ENCODE data around the gene ENTPD6. TPM values are rescaled to one million over a fixed set of nuclear protein-coding genes. Genes with fewer than 3 reads are reported as not detected.

Gene ENTPD6
- total RNA-seq, 1 donor from 2014 or later, result 117 TPM

DNA sequence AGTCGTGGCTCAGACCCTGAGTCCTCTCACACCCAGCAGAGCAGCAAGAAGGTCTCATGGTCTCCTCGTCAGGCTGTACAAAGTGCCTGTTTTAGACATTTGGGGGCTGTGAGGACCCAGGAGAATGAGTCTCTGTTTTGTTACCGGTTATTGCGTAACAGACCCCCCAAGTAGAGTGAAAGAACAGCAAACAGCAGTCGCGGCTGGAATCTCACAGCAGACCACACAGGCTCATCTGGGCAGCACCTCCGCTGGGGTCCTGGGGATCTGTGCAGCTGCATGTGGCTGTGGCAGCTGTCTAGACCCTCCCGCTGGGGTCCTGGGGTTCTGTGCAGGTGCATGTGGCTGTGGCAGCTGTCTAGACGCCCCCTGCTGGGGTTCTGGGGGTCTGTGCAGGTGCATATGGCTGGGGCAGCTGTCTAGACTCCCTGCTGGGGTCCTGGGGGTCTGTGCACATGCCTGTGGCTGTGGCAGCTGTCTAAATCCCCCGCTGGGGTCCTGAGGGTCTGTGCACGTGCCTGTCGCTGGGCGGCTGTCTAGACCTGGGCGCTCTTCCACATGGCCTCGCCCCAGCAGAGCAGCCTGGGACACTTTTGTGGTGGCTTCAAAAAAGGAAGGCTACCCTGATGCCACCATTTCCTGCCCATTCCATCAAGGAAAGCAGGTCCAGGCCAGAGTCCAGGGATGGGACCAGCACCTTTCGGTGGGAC, 24.7 kb downstream of the ENTPD6 start:
- FAIRE-seq (no peak), DNase-seq (ENCODE audit: low read depth) (no peak)
- H3K4me3 ChIP-seq (ENCODE audit: low read depth, low read length), result no peak overlapping the region
- no peaks in the 10 kb centered on the region for H3K27me3 ChIP-seq (ENCODE audit: control insufficient read depth, insufficient read depth, low read length)
- TF ChIP-seq, protein P1, sequence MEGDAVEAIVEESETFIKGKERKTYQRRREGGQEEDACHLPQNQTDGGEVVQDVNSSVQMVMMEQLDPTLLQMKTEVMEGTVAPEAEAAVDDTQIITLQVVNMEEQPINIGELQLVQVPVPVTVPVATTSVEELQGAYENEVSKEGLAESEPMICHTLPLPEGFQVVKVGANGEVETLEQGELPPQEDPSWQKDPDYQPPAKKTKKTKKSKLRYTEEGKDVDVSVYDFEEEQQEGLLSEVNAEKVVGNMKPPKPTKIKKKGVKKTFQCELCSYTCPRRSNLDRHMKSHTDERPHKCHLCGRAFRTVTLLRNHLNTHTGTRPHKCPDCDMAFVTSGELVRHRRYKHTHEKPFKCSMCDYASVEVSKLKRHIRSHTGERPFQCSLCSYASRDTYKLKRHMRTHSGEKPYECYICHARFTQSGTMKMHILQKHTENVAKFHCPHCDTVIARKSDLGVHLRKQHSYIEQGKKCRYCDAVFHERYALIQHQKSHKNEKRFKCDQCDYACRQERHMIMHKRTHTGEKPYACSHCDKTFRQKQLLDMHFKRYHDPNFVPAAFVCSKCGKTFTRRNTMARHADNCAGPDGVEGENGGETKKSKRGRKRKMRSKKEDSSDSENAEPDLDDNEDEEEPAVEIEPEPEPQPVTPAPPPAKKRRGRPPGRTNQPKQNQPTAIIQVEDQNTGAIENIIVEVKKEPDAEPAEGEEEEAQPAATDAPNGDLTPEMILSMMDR (IDR thresholded peaks at IDR 0.05; ENCODE audit: insufficient read depth, low read length, severe bottlenecking), result peak; percentile 12
- peaks cover 24% of the 10 kb centered on the region for H3K36me3 ChIP-seq (ENCODE audit: control insufficient read depth, insufficient read depth, low read length)

DNA sequence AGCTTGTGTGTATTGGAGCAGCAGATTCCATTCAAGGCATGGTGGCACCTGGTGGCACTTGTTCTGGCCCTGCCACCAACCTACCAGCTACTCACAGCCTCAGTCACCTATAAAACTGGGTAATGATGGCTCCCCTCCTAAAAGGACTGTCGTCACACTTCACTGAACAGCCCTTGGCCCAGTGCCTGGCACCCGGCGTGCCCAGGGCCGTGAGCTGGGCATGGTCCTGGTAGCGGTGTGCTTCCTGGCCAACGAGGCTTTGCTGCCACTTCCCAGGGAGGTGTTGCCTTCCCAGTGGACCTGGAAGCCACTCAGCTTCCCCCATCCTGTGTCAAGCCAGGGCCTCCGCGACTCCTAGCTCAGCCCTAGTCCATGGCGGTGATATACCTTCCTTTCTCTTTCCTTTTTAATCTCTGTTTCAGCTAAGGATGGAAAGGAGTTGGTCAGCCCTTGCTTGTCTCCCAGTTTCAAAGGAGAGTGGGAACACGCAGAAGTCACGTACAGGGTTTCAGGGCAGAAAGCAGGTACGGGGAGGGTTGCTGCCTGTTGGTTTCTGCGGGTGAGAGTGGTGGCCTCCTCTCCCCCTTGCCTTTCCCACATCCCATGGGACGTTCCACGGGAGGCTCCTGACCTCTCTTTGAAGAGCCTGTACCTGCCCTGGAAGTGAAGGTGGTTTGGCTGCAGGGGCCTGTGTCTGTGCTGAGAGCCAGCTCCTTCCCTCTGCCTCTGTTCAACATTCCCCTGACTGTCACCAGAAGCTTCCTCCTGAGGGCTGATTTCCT, 25.5 kb downstream of the ENTPD6 start:
- no peak for FAIRE-seq
- TF ChIP-seq, protein P1 (IDR thresholded peaks at IDR 0.05; ENCODE audit: insufficient read depth, low read length, severe bottlenecking), result no peak
- Histone ChIP-seq H3K4me3 (ENCODE audit: low read depth, low read length) (no peak overlapping the region), H3K36me3 (ENCODE audit: control insufficient read depth, insufficient read depth, low read length) (peaks cover 24% of the 10 kb centered on the region), H3K27me3 (ENCODE audit: control insufficient read depth, insufficient read depth, low read length) (no peaks in the 10 kb centered on the region)
- no peak for DNase-seq (ENCODE audit: low read depth)

DNA sequence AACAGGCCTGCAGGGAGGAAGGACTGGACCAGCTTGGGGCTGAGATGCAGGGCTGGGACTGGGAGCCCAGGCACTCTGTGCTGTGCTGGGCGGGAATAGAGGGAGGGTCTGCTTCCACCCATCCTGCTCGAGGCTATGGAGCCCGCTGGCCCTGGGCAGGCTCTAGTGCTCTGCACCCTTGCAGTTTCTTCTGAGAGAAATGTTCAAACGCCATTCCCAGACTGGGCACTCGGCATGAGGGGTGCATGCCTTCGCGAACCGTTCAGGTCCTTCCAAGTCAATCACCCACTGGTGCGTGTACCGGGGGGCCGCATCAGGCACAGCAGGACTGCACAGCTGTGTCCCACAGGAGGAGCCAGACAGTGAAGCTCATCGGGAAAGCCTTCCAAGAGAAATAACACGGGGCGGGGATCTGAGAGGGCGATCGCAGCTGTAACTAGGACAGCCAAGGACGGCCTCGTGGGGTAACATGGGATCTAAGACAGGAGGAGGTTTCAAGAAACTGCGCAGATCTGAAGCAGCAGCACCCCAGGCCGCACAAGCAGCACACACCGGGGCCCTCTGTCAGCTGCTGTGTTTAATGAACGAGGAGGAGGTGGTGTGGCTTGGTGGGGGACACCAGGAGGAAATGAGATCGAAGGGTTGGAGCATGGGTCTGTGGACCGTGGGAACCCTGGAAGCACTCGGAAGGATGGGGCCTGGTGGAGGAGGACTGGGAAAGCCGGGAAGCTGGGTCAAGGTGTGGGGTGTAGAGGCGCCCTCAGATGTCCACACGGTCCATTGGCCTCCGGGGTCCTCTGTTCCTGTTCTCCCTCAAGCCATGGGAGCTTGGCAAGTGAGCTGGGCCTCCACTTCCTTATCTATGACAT, 26.3 kb downstream of the ENTPD6 start:
- FAIRE-seq, result no peak
- Histone ChIP-seq H3K36me3 (ENCODE audit: control insufficient read depth, insufficient read depth, low read length) (peaks cover 21% of the 10 kb centered on the region), H3K27me3 (ENCODE audit: control insufficient read depth, insufficient read depth, low read length) (no peaks in the 10 kb centered on the region), H3K4me3 (ENCODE audit: low read depth, low read length) (no peak overlapping the region)
- no peak for DNase-seq (ENCODE audit: low read depth)
- TF ChIP-seq, protein P1 (IDR thresholded peaks at IDR 0.05; ENCODE audit: insufficient read depth, low read length, severe bottlenecking), result no peak

DNA sequence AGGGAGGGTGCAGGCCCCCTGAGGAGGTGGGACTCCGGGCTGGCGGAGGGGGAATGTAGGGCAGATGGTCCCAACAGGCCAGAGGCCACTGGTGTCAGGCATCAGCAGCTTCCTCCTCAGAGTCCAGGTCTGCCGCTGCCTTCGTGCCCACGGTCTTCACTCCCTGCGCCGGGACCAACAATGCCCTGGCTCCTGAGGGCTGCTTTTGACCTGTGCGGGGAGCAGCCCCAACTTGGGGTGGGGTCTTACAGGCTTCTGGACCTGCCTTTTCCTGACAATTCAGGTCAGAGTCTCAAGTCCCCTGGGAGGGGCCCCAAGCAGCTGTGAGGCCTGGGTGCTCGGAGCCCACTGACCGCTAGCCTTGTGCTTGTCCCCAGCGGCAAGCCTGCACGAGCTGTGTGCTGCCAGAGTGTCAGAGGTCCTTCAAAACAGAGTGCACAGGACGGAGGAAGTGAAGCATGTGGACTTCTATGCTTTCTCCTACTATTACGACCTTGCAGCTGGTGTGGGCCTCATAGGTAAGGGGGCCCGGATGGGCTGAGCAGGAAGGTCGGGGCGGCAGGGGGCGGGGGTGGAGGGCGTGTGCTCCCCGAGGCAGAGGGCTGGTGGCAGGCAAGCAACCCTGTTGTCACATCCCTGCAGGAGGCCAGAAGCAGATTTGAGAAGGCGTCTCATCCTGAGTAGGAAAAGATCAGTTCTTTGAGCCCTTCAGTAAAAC, 27.1 kb downstream of the ENTPD6 start:
- TF ChIP-seq, protein P1 (IDR thresholded peaks at IDR 0.05; ENCODE audit: insufficient read depth, low read length, severe bottlenecking), result no peak
- DNase-seq (ENCODE audit: low read depth), result no peak
- FAIRE-seq, result no peak
- Histone ChIP-seq H3K27me3 (ENCODE audit: control insufficient read depth, insufficient read depth, low read length) (no peaks in the 10 kb centered on the region), H3K4me3 (ENCODE audit: low read depth, low read length) (no peak overlapping the region), H3K36me3 (ENCODE audit: control insufficient read depth, insufficient read depth, low read length) (peaks cover 15% of the 10 kb centered on the region)

DNA sequence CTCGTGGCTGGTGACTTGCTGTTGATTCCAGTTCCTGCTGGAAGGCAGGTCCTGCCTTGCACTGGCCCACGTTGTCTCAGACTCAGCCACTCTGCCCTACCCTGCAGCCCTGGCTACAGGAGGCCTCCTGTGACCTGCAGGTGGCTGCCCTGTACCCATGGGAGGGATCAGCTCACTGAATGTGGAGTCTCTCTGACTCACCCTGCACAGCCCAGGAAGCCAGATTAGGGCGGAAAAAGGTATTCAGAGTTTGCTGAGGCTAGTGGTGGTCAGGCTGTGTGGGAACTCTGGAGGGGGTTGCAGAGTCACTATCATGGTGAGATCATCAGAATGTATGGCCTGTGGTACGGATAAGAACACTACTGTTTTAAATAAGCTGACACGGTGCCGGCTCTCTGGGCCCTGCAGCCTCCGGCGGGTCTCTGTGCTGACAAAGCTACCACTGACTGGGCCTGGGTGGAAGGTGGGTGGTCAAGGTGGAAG, 27.7 kb downstream of the ENTPD6 start:
- H3K36me3 ChIP-seq (ENCODE audit: control insufficient read depth, insufficient read depth, low read length), result peaks cover 15% of the 10 kb centered on the region
- TF ChIP-seq, protein P1 (IDR thresholded peaks at IDR 0.05; ENCODE audit: insufficient read depth, low read length, severe bottlenecking), result peak; percentile 51
- no peak overlapping the region for H3K4me3 ChIP-seq (ENCODE audit: low read depth, low read length)
- H3K27me3 ChIP-seq (ENCODE audit: control insufficient read depth, insufficient read depth, low read length), result no peaks in the 10 kb centered on the region
- peak; percentile 66 for FAIRE-seq
- peak; percentile 99 for DNase-seq (ENCODE audit: low read depth)

Data from bronchial epithelial cell (primary cell).